Lung (tissue), 12 donors: ENCODE data around the gene NLRC3. TPM values are rescaled to one million over a fixed set of nuclear protein-coding genes. Genes with fewer than 3 reads are reported as not detected.

Experiments used
- ATAC-seq: fragments of 200-7000 bp; cut with Tn5 transposase; one replicate; pipeline ENCODE4 v1.9.1; 2020; ENCODE audit warnings: moderate number of reproducible peaks; ENCODE audit not compliant: insufficient read depth, low FRiP score
- DNase-seq, 3 donors: peaks; one replicate each; pipeline ENCODE4 v3.0.0-alpha.2; 2013 to 2017
- H3K27ac ChIP-seq, 2 donors: one replicate each; pipeline ENCODE4 v1.5.1; 2013; ENCODE audit warnings: mild to moderate bottlenecking in 2 of 2, moderate library complexity in 2 of 2, control low read depth in 1 of 2, inconsistent platforms in 1 of 2, low read depth in 1 of 2, low read length in 1 of 2
- H3K27me3 ChIP-seq, 3 donors: one replicate each; pipeline ENCODE4 v1.5.1; 2013; ENCODE audit warnings: low read length in 2 of 3; ENCODE audit not compliant: control insufficient read depth in 3 of 3, insufficient read depth in 3 of 3
- H3K36me3 ChIP-seq, 4 donors: one replicate each; pipeline ENCODE4 v1.5.1; 2013; ENCODE audit warnings: low read length in 4 of 4, mild to moderate bottlenecking in 1 of 4, moderate library complexity in 1 of 4; ENCODE audit not compliant: control insufficient read depth in 4 of 4, insufficient read depth in 4 of 4
- H3K4me1 ChIP-seq, 5 donors: one replicate each; pipeline ENCODE4 v1.5.1; 2013; ENCODE audit warnings: low read length in 5 of 5, mild to moderate bottlenecking in 2 of 5, moderate library complexity in 1 of 5; ENCODE audit not compliant: control insufficient read depth in 5 of 5, insufficient read depth in 5 of 5
- H3K4me3 ChIP-seq: one replicate; pipeline ENCODE4 v1.5.1; 2013; ENCODE audit warnings: mild to moderate bottlenecking, control low read depth, moderate library complexity
- H3K9ac ChIP-seq, 2 donors: one replicate each; pipeline ENCODE4 v1.5.1; 2013; ENCODE audit warnings: low read length in 2 of 2, control low read depth in 1 of 2; ENCODE audit not compliant: insufficient read depth in 1 of 2
- H3K9me3 ChIP-seq, 4 donors: one replicate each; pipeline ENCODE4 v1.5.1; 2013; ENCODE audit warnings: low read length in 3 of 4, mild to moderate bottlenecking in 1 of 4, moderate library complexity in 1 of 4; ENCODE audit not compliant: control insufficient read depth in 4 of 4, insufficient read depth in 3 of 4
- WGBS, 2 donors: extraction: QIAGEN DNeasy Blood & Tissue Kit; methylation state at CpG; one replicate each; pipeline ENCODE4 v1.1.7; 2013; 5-methylcytosine and 5-hydroxymethylcytosine counted together
- polyA plus RNA-seq, 2 donors: library from polyadenylated mRNA; stranded (reverse); fragments of 200-250 nt; gene quantifications; one replicate each; pipeline ENCODE4 v1.2.1, GENCODE V29; 2013
- total RNA-seq, 2 donors: library from RNA; depleted of rRNA in 1 of 2; stranded (reverse); fragments of >200 nt in 1 of 2; gene quantifications; one replicate each; pipeline ENCODE4 v1.2.1, GENCODE V29; 2014 to 2021
- TF ChIP-seq, protein P1 (sequence below): IDR thresholded peaks from 2 replicates; pipeline ENCODE4 v1.5.1; 2012; ENCODE audit warnings: mild to moderate bottlenecking; ENCODE audit errors: control extremely low read depth, extremely low read depth
- donor health status: control.
- donor health status: control.
- donor health status: Bipolar disorder and iron deficiency.
- donor health status: healthy.
- donor health status: DM: yes; HTN: yes; CAD: no.

Gene NLRC3
- total and polyA plus RNA-seq, 4 donors = 1.1 to 4.4 (median 2.5) TPM

DNA sequence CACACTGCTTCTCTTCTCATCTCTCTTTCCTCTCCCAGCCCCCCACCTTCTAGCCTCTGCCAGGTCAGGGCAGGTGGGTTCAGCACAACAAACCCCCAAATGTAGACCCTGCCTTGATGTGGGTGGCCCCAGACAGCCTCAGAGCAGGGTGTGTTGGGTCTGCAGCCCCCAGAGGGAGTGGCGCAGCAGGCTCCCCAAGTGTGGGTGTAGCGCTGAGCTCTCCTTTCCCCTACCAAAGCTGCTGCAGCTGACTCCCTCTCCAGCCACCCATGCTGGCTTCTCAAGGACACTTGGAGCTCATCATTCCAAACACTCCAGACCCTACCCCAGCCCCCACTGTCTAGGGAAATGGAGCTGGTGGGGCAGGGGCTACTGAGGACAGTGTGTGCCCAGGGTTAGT is 27.3 kb downstream of the NLRC3 start:
- TF ChIP-seq, protein P1, sequence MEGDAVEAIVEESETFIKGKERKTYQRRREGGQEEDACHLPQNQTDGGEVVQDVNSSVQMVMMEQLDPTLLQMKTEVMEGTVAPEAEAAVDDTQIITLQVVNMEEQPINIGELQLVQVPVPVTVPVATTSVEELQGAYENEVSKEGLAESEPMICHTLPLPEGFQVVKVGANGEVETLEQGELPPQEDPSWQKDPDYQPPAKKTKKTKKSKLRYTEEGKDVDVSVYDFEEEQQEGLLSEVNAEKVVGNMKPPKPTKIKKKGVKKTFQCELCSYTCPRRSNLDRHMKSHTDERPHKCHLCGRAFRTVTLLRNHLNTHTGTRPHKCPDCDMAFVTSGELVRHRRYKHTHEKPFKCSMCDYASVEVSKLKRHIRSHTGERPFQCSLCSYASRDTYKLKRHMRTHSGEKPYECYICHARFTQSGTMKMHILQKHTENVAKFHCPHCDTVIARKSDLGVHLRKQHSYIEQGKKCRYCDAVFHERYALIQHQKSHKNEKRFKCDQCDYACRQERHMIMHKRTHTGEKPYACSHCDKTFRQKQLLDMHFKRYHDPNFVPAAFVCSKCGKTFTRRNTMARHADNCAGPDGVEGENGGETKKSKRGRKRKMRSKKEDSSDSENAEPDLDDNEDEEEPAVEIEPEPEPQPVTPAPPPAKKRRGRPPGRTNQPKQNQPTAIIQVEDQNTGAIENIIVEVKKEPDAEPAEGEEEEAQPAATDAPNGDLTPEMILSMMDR = no peak
- peaks cover 0 to 8% (median 0%) of the 10 kb centered on the region in 4 donors for H3K36me3 ChIP-seq
- H3K4me3 ChIP-seq = no peak overlapping the region
- no peaks in the 10 kb centered on the region for H3K27me3 ChIP-seq
- ATAC-seq = no peak
- H3K9ac ChIP-seq = no peak overlapping the region
- no peak overlapping the region for H3K27ac ChIP-seq
- no peaks in the 10 kb centered on the region for H3K4me1 ChIP-seq
- 96 to 98% methylated on average over 2 of the region's 2 CpGs for WGBS, 2 donors
- no peaks in the 10 kb centered on the region for H3K9me3 ChIP-seq
- DNase-seq = no peak

DNA sequence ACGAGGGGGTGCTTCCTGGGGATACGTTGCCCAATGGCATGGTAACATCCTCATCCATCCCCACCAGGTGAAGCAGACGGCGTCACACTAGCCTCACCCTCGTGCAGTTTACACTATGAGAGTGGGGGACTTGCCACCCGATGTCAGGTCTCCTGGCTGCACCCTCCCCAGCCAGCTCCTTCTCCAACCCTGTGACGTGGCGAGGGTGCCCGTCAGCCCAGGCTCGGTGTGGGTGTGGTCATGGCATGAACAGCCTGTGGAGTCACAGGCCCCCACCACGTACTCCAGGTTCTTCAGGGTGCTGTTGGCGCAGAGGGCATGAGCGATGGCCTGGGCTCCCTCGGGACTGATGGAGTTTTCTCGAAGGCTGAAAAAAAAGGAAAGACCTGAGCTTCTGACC is 28.3 kb downstream of the NLRC3 start:
- no peak overlapping the region for H3K9ac ChIP-seq
- no peak for ATAC-seq
- no peaks in the 10 kb centered on the region for H3K27me3 ChIP-seq

DNA sequence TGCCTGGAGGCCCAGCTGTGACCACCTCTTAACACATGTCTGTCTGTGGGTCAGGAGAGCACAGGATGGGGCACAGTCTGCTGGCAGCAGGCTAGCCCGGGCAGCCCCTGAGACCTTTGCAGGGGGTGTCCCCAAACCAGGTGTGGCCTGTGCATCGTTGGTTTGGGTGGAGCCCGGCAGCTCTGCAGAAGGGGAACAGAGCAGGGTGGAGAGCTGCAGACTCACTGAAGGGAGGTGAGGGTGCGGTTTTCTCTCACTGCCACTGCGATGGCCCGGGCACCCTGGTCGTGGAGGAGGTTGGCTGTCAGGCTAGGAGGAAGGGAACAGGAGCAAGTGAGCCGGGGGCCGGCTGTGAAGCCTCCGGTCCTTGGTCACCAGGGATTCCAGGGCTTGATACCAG is 28.8 kb downstream of the NLRC3 start:
- Histone ChIP-seq H3K4me1 (no peaks in the 10 kb centered on the region), H3K4me3 (no peak overlapping the region), H3K27me3 (no peaks in the 10 kb centered on the region), H3K9ac (no peak overlapping the region), H3K9me3 (no peaks in the 10 kb centered on the region), H3K36me3 (peaks cover 0 to 5% (median 0%) of the 10 kb centered on the region in 4 donors), H3K27ac (no peak overlapping the region)
- WGBS, 2 donors = 86 to 95% methylated on average over 10 of the region's 10 CpGs
- TF ChIP-seq, protein P1 = no peak
- no peak for DNase-seq
- no peak for ATAC-seq

More for the DNA sequence above, 28.3 kb downstream of the NLRC3 start:
- TF ChIP-seq, protein P1 = no peak
- DNase-seq = no peak
- Histone ChIP-seq H3K4me3 (no peak overlapping the region), H3K36me3 (peaks cover 0 to 5% (median 0%) of the 10 kb centered on the region in 4 donors), H3K4me1 (no peaks in the 10 kb centered on the region), H3K9me3 (no peaks in the 10 kb centered on the region), H3K27ac (no peak overlapping the region)
- 88 to 93% methylated on average over 15 of the region's 15 CpGs for WGBS, 2 donors

DNA sequence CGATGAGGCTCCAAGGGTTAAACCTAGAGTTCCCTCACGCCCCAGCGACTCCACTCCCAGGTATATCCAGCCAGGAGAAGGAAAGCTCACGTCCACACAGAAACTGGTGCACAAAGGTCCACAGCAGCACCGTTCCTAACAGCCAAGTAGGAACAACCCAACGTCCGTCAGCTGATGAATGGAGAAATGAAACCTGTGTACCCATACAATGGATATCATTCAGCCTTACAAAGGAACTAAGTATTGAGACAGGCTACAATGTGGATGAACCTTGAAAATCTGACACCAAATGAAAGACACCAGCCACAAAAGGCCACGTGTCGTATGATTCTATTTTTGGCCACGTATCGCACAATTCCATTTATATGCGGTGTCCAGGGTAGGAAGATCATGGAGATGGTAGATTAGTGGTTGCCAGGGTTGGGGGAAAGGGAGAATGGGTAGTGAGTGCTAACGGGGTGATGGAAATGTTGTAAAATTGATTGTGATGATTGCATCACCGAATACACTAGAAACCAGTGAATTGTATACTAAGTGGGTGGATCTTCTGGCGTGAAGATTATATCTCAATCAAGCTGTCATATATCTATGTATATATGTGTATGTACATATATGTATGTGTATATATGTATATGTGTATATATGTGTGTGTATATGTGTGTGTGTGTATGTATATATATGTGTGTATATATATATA is 30.1 kb downstream of the NLRC3 start:
- no peak overlapping the region for H3K4me3 ChIP-seq
- WGBS, 2 donors = 77 to 83% methylated on average over 15 of the region's 15 CpGs
- TF ChIP-seq, protein P1 = no peak
- H3K27ac ChIP-seq = no peak overlapping the region
- peaks cover 0 to 5% (median under 1%) of the 10 kb centered on the region in 4 donors for H3K36me3 ChIP-seq
- peaks cover 0 to 4% (median 0%) of the 10 kb centered on the region in 5 donors for H3K4me1 ChIP-seq
- ATAC-seq (no peak), DNase-seq (no peak)
- no peaks in the 10 kb centered on the region for H3K27me3 ChIP-seq
- H3K9me3 ChIP-seq = no peaks in the 10 kb centered on the region
- no peak overlapping the region for H3K9ac ChIP-seq
